Pulmonary artery endothelial cell (primary cell): ENCODE measurements around the gene ANKRD27. TPM values are rescaled to one million over a fixed set of nuclear protein-coding genes. Genes with fewer than 3 reads are reported as not detected.
A peak's percentile ranks its signal among the peaks of the same experiment; 100 is the strongest.
"Not testable (repeated sequence)": the region's sequence is repeated elsewhere in the genome, so short reads cannot be mapped to it uniquely, and the experiment has no call there.

Source experiments
- DNase-seq: peaks from one replicate; pipeline ENCODE4 v3.0.0-alpha.2; 2011; ENCODE audit warnings: low read depth, low spot score
- total RNA-seq: library from RNA; depleted of rRNA; stranded (reverse); fragments of >200 nt; gene quantifications from 2 replicates; pipeline ENCODE4 v1.2.3, GENCODE V29; 2014

The ANKRD27 gene
- total RNA-seq: 39.1 and 54.4 TPM in 2 replicates

GRCh38 chr19:32674931-32675719 is at the start of gene ANKRD27:
ANKRD27 (minus strand) TSS chr19:32675180; CDS start chr19:32659015, 16,165 bp downstream.
- peak; percentile 88 for DNase-seq

GRCh38 chr19:32720936-32721250 is 45.9 kb upstream of the ANKRD27 start:
- no peak for DNase-seq

GRCh38 chr19:32720216-32720935 is 45.4 kb upstream of the ANKRD27 start:
- DNase-seq: no peak

GRCh38 chr19:32719611-32720059 is 44.7 kb upstream of the ANKRD27 start, which contains the start of gene TDRD12:
TDRD12 (plus strand) TSS chr19:32719767; CDS start chr19:32720073, 306 bp downstream.
- DNase-seq: no peak

- DNase-seq: no peak
Measured at GRCh38 chr19:32718286-32718685, 43.3 kb upstream of the ANKRD27 start.

GRCh38 chr19:32717496-32717895 is 42.5 kb upstream of the ANKRD27 start:
- no peak for DNase-seq

GRCh38 chr19:32716203-32716602 is 41.2 kb upstream of the ANKRD27 start:
- DNase-seq: not testable (repeated sequence)

- DNase-seq: no peak
Measured at GRCh38 chr19:32711747-32712146, 36.8 kb upstream of the ANKRD27 start.

GRCh38 chr19:32709032-32709431 is 34.1 kb upstream of the ANKRD27 start:
- no peak for DNase-seq

GRCh38 chr19:32708457-32708856 is 33.5 kb upstream of the ANKRD27 start:
- DNase-seq: no peak

- DNase-seq: not testable (repeated sequence)
Measured at GRCh38 chr19:32704006-32704405, 29.0 kb upstream of the ANKRD27 start.

- no peak for DNase-seq
Measured at GRCh38 chr19:32702010-32702409, 27.0 kb upstream of the ANKRD27 start.

GRCh38 chr19:32700129-32700528 is 25.1 kb upstream of the ANKRD27 start:
- DNase-seq: not testable (repeated sequence)

GRCh38 chr19:32696771-32697170 is 21.8 kb upstream of the ANKRD27 start:
- DNase-seq: not testable (repeated sequence)

GRCh38 chr19:32695506-32695905 is 20.5 kb upstream of the ANKRD27 start:
- DNase-seq: not testable (repeated sequence)

GRCh38 chr19:32694851-32695250 is 19.9 kb upstream of the ANKRD27 start:
- DNase-seq: not testable (repeated sequence)

GRCh38 chr19:32694316-32694715 is 19.3 kb upstream of the ANKRD27 start:
- not testable (repeated sequence) for DNase-seq

GRCh38 chr19:32693151-32694108 is 18.4 kb upstream of the ANKRD27 start:
- not testable (repeated sequence) for DNase-seq

GRCh38 chr19:32692727-32693061 is 17.7 kb upstream of the ANKRD27 start:
- DNase-seq: no peak

- peak; percentile 51 for DNase-seq
Measured at GRCh38 chr19:32691952-32692726, 17.2 kb upstream of the ANKRD27 start.
